Esophagus muscularis mucosa (tissue), 4 donors: ENCODE data around the gene SERPINE2. TPM values are rescaled to one million over a fixed set of nuclear protein-coding genes. Genes with fewer than 3 reads are reported as not detected.

Experiments
- DNase-seq: peaks from one replicate; pipeline ENCODE4 v3.0.0-alpha.2; 2017; ENCODE audit errors: extremely low spot score
- H3K27ac ChIP-seq, 4 donors: fragments of 200-600 bp; sonication (generic); replicated peaks in 1 of 4; 1 replicate in 3 of 4; 2 replicates in 1 of 4; pipeline ENCODE4 v1.5.1; 2016 to 2019; ENCODE audit warnings: mild to moderate bottlenecking in 1 of 4
- H3K27me3 ChIP-seq, 4 donors: fragments of 200-600 bp; sonication (generic); one replicate each; pipeline versions ENCODE4 v1.5.1 to v1.6.0; 2016 to 2019
- H3K36me3 ChIP-seq, 4 donors: fragments of 200-600 bp; sonication (generic); one replicate each; pipeline ENCODE4 v1.5.1; 2016 to 2019
- H3K4me1 ChIP-seq, 4 donors: fragments of 200-600 bp; sonication (generic); one replicate each; pipeline ENCODE4 v1.5.1; 2016 to 2019
- H3K4me3 ChIP-seq, 4 donors: fragments of 200-600 bp; sonication (generic); 1 replicate in 2 of 4; 2 replicates in 2 of 4; pipeline ENCODE4 v1.5.1; 2016 to 2019; ENCODE audit warnings: mild to moderate bottlenecking in 4 of 4, moderate library complexity in 1 of 4
- H3K9me3 ChIP-seq, 4 donors: fragments of 200-600 bp; sonication (generic); 1 replicate in 3 of 4; 2 replicates in 1 of 4; pipeline ENCODE4 v1.5.1; 2016 to 2019
- EP300 ChIP-seq: sonication (generic); formaldehyde crosslinking; IDR thresholded peaks from one replicate; pipeline ENCODE4 v1.6.1; 2017; ENCODE audit warnings: antibody characterized with exemption
- POLR2A ChIP-seq: fragments of 450-650 bp; IDR thresholded peaks from one replicate; pipeline ENCODE4 v1.6.1; 2017; ENCODE audit warnings: antibody characterized with exemption, moderate library complexity, mild to moderate bottlenecking, low read depth
- POLR2AphosphoS5 ChIP-seq, 2 donors: sonication (generic); formaldehyde crosslinking; IDR thresholded peaks; one replicate each; pipeline ENCODE4 v1.6.1; 2017; ENCODE audit warnings: antibody characterized with exemption in 2 of 2
- WGBS: methylation state at CpG from one replicate; pipeline ENCODE4 v1.1.5; 2018; 5-methylcytosine and 5-hydroxymethylcytosine counted together
- intact Hi-C: fragments of 100-400 bp; cut with DNase I; formaldehyde crosslinking; loops from one replicate; pipeline ENCODE4 v1.15.1; 2023
- total RNA-seq, 4 donors: library from RNA; depleted of rRNA; stranded (reverse); fragments of >200 nt; gene quantifications; one replicate each; pipeline versions ENCODE4 v1.1.0 to v1.2.1, GENCODE V29; 2016
- TF ChIP-seq, protein P1 (sequence below), 3 experiments: fragments of 200-600 bp in 2 of 3; fragments of 450-650 bp in 1 of 3; sonication (generic) in 2 of 3; IDR thresholded peaks; one replicate each; pipeline ENCODE4 v1.5.1; 2017 to 2019; ENCODE audit warnings: antibody characterized with exemption in 3 of 3, mild to moderate bottlenecking in 2 of 3, moderate library complexity in 1 of 3

The SERPINE2 gene
- total RNA-seq, 4 donors from 2014 or later = 20.4 to 126 (median 42.1) TPM

DNA sequence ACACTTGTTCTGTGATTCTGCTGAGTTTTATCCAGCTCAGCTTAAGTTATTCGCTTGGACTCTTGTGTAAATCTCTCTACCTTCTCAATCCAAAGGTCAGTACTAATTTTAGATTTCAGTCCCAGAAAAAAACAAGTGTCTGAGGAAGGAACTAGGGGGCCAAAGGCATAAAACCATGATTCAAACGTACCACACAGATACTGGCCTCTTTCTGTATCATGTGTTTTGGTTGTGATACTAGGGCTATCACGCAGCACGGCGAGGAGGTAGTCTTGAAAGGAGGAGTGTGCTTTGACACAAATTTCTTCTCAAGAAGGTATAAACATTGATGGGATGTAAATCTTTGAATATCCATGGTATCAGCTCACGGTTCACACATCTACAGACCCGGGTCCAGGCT is 8.3 kb downstream of the SERPINE2 start:
- Histone ChIP-seq H3K27me3 (peaks cover 0 to 10% (median 0%) of the 10 kb centered on the region in 4 donors), H3K4me1 (peaks cover 0 to 6% (median 3%) of the 10 kb centered on the region in 4 donors), H3K4me3 (no peak overlapping the region), H3K9me3 (no peaks in the 10 kb centered on the region), H3K27ac (no peak overlapping the region), H3K36me3 (no peaks in the 10 kb centered on the region)
- intact Hi-C loops = no loop called here
- TF ChIP-seq POLR2AphosphoS5 (IDR thresholded peaks at IDR 0.05) (no peak), POLR2A (no peak)
- TF ChIP-seq, protein P1, sequence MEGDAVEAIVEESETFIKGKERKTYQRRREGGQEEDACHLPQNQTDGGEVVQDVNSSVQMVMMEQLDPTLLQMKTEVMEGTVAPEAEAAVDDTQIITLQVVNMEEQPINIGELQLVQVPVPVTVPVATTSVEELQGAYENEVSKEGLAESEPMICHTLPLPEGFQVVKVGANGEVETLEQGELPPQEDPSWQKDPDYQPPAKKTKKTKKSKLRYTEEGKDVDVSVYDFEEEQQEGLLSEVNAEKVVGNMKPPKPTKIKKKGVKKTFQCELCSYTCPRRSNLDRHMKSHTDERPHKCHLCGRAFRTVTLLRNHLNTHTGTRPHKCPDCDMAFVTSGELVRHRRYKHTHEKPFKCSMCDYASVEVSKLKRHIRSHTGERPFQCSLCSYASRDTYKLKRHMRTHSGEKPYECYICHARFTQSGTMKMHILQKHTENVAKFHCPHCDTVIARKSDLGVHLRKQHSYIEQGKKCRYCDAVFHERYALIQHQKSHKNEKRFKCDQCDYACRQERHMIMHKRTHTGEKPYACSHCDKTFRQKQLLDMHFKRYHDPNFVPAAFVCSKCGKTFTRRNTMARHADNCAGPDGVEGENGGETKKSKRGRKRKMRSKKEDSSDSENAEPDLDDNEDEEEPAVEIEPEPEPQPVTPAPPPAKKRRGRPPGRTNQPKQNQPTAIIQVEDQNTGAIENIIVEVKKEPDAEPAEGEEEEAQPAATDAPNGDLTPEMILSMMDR (IDR thresholded peaks at IDR 0.05) = no peak
- no peak for DNase-seq
- 86% methylated on average over 7 of the region's 7 CpGs for WGBS

DNA sequence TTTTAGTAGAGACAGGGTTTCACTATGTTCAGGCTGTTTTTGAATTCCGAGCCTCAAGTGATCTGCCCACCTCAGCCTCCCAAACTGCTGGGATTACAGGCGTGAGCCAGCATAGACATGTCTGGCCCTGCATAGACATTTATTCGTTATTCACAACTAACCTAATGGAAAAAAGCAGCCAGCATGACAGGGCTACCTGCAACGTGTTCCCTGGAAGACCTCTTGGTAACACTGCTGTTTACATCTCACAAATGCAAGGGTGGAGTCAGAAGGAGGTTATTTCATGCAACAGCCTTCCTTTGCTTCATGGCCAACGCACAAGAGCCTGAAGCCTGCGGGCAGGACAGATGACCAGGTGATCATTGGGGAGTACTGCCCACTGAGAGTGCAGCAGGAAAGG is 9.2 kb downstream of the SERPINE2 start:
- 97% methylated on average over 6 of the region's 6 CpGs for WGBS
- peaks cover 0 to 6% (median 3%) of the 10 kb centered on the region in 4 donors for H3K4me1 ChIP-seq
- intact Hi-C loops = no loop called here
- DNase-seq = no peak
- H3K9me3 ChIP-seq = no peaks in the 10 kb centered on the region
- no peak for TF ChIP-seq POLR2A
- TF ChIP-seq EP300 = no peak
- TF ChIP-seq, protein P1 (IDR thresholded peaks at IDR 0.05) = no peak
- TF ChIP-seq POLR2AphosphoS5 (IDR thresholded peaks at IDR 0.05) = no peak
- H3K4me3 ChIP-seq = no peak overlapping the region
- no peak overlapping the region for H3K27ac ChIP-seq
- no peaks in the 10 kb centered on the region for H3K36me3 ChIP-seq
- H3K27me3 ChIP-seq = peaks cover 0 to under 1% (median 0%) of the 10 kb centered on the region in 4 donors

DNA sequence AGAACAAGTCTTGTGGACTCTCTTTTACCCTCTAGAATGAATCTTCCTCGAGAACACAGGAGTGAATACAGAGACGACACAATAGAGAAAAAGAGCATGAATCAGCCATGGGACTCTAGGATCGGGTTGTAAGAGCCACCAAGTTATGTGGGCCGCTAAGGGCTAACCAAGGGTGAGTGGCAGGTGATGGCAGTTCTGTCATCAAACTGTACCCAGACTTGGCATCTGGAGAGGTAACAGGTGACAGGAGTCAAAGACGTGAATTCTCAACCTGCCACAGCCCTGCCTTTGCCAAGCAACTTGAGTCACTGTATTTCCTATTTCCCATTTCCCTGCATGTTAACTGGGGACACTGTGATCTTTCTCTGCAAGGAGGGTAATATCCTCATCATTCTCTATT is 11.2 kb downstream of the SERPINE2 start:
- Histone ChIP-seq H3K36me3 (no peaks in the 10 kb centered on the region), H3K9me3 (no peaks in the 10 kb centered on the region), H3K27ac (no peak overlapping the region), H3K27me3 (no peaks in the 10 kb centered on the region), H3K4me3 (no peak overlapping the region), H3K4me1 (peaks cover 0 to 6% (median 3%) of the 10 kb centered on the region in 4 donors)
- DNase-seq = no peak
- WGBS = 91% methylated on average over 5 of the region's 5 CpGs
- intact Hi-C loops = no loop called here
- TF ChIP-seq, protein P1 (IDR thresholded peaks at IDR 0.05) = no peak
- TF ChIP-seq POLR2AphosphoS5 (IDR thresholded peaks at IDR 0.05) = no peak
- TF ChIP-seq EP300 = no peak
- TF ChIP-seq POLR2A = no peak

DNA sequence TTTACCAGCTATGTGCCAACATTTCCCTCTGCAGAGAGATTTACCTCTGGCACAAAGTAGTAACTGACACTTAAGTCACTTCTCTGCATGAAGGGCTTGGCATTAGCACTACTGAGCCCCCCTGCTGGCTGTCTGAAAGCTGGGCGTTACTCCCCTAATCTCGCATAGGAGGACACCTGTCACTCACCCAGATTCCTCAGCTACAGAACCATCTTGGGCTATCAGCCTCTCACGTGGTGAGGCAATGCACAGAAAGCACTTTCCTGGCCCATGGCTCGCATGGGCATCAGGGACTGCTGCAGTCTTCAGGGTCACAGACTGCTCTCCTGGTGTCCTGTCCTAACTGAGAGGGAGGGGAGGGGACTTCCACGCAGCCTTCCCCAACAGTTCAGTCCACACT is 12.0 kb downstream of the SERPINE2 start:
- Histone ChIP-seq H3K27ac (no peak overlapping the region), H3K27me3 (no peaks in the 10 kb centered on the region), H3K36me3 (no peaks in the 10 kb centered on the region), H3K4me3 (no peak overlapping the region), H3K9me3 (no peaks in the 10 kb centered on the region), H3K4me1 (peaks cover 0 to 6% (median 3%) of the 10 kb centered on the region in 4 donors)
- WGBS = 76% methylated on average over 5 of the region's 5 CpGs
- DNase-seq = no peak
- TF ChIP-seq POLR2A = no peak
- no peak for TF ChIP-seq EP300
- TF ChIP-seq, protein P1 (IDR thresholded peaks at IDR 0.05) = no peak
- TF ChIP-seq POLR2AphosphoS5 (IDR thresholded peaks at IDR 0.05) = no peak
- intact Hi-C loops = no loop called here

DNA sequence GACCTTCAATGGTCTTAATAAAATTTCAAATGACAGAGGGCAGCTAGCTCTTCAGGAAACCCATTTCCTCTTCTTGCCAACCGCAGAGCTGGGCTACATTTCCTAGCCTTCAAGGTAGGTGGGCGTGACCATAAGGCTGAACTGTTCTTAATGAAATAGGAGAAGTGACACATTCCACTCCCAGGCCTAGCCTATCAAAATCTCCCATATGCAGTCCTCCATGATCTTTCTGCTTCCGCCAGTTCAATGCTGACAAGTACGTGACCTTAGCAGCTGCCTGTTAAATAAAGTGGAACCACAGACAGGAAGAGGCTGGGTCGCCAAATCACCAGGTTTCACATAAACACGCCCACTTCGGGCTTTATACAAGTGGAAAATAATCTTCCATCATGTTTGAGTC is 13.2 kb downstream of the SERPINE2 start:
- TF ChIP-seq POLR2A (no peak), EP300 (no peak), POLR2AphosphoS5 (IDR thresholded peaks at IDR 0.05) (peak in 1 of 2 donors; percentile 10)
- TF ChIP-seq, protein P1 (IDR thresholded peaks at IDR 0.05) = no peak
- peaks cover 0 to 6% (median 1%) of the 10 kb centered on the region in 4 donors for H3K4me1 ChIP-seq
- intact Hi-C loops = no loop called here

More for the DNA sequence above, 13.2 kb downstream of the SERPINE2 start:
- Histone ChIP-seq H3K4me3 (no peak overlapping the region), H3K36me3 (no peaks in the 10 kb centered on the region), H3K9me3 (no peaks in the 10 kb centered on the region), H3K27me3 (no peaks in the 10 kb centered on the region), H3K27ac (no peak overlapping the region)
- WGBS = 77% methylated on average over 7 of the region's 7 CpGs
- no peak for DNase-seq
